Sigmoid colon (tissue), 7 donors: ENCODE measurements around the gene ABLIM2. TPM values are rescaled to one million over a fixed set of nuclear protein-coding genes. Genes with fewer than 3 reads are reported as not detected.

ENCODE experiments used
- DNase-seq: peaks from one replicate; pipeline ENCODE4 v3.0.0-alpha.2; 2019
- H3K27ac ChIP-seq, 4 donors: fragments of 200-600 bp; sonication (generic); one replicate each; pipeline ENCODE4 v1.5.1; 2016 to 2019; ENCODE audit warnings: mild to moderate bottlenecking in 1 of 4
- H3K27me3 ChIP-seq, 3 donors: fragments of 200-600 bp; sonication (generic); one replicate each; pipeline ENCODE4 v1.5.1; 2019; ENCODE audit warnings: mild to moderate bottlenecking in 1 of 3
- H3K36me3 ChIP-seq, 4 donors: fragments of 200-600 bp; sonication (generic); one replicate each; pipeline ENCODE4 v1.5.1; 2016 to 2019
- H3K4me1 ChIP-seq, 4 donors: fragments of 200-600 bp; sonication (generic); one replicate each; pipeline ENCODE4 v1.5.1; 2017 to 2019
- H3K4me3 ChIP-seq, 4 donors: fragments of 200-600 bp; sonication (generic); one replicate each; pipeline ENCODE4 v1.5.1; 2017 to 2019; ENCODE audit warnings: mild to moderate bottlenecking in 2 of 4, moderate library complexity in 1 of 4
- H3K9me3 ChIP-seq, 4 donors: fragments of 200-600 bp in 3 of 4; sonication (generic) in 3 of 4; one replicate each; pipeline versions ENCODE4 v1.5.1 to v1.6.1; 2013 to 2019
- EP300 ChIP-seq, 4 donors: sonication (generic); formaldehyde crosslinking; IDR thresholded peaks; one replicate each; pipeline ENCODE4 v1.6.1; 2017; ENCODE audit warnings: antibody characterized with exemption in 4 of 4
- POLR2A ChIP-seq, 2 donors: fragments of 450-650 bp; IDR thresholded peaks; one replicate each; pipeline ENCODE4 v1.6.1; 2016; ENCODE audit warnings: antibody characterized with exemption in 2 of 2, mild to moderate bottlenecking in 2 of 2, moderate library complexity in 2 of 2
- POLR2AphosphoS5 ChIP-seq, 4 donors: sonication (generic); formaldehyde crosslinking; IDR thresholded peaks; one replicate each; pipeline ENCODE4 v1.6.1; 2017; ENCODE audit warnings: antibody characterized with exemption in 4 of 4
- WGBS, 2 donors: extraction: QIAGEN DNeasy Blood & Tissue Kit; methylation state at CpG; one replicate each; pipeline ENCODE4 v1.1.7; 2013; 5-methylcytosine and 5-hydroxymethylcytosine counted together
- intact Hi-C: fragments of 100-400 bp; cut with DNase I; formaldehyde crosslinking; loops from one replicate; pipeline ENCODE4 v1.15.1; 2023
- polyA plus RNA-seq, 3 donors: library from polyadenylated mRNA; stranded (reverse); fragments of 200-250 nt; gene quantifications; one replicate each; pipeline ENCODE4 v1.2.3, GENCODE V29; 2013
- total RNA-seq, 4 donors: library from RNA; depleted of rRNA; stranded (reverse); fragments of >200 nt; gene quantifications; one replicate each; pipeline ENCODE4 v1.1.0, GENCODE V29; 2016
- TF ChIP-seq, protein P1 (sequence below), 4 experiments: fragments of 450-650 bp in 3 of 4; fragments of 200-600 bp in 1 of 4; IDR thresholded peaks; one replicate each; pipeline ENCODE4 v1.5.1; 2016 to 2019; ENCODE audit warnings: antibody characterized with exemption in 4 of 4, mild to moderate bottlenecking in 3 of 4, moderate library complexity in 2 of 4
- donor health status: healthy with polysubstance abuse.
- donor health status: Bipolar disorder and iron deficiency.
- donor health status: healthy.

The ABLIM2 gene
- total and polyA plus RNA-seq, 7 donors, result 3.1 to 15.0 (median 7.4) TPM

DNA sequence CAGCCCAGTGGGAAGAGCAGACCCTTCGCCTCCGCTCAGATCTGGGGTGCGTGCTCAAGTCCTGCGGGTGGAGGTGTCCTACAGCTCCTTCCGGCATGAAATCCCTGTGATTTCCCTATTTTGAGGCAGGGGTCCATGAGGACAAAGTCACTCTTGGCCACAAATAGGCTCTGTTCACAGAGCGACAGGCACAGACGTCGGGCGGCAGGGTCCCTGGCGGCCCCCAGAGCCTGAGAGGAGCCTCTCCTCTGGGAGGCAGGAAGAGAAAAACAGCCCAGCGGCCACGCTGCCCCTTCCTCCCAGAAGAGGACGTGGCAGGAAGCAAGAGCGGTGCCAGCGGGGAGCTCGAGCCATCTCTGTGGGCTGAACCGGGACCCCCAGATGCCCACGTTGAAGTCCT, 38.7 kb downstream of the ABLIM2 start:
- intact Hi-C loops, result no loop called here
- no peaks in the 10 kb centered on the region for H3K9me3 ChIP-seq
- no peak overlapping the region for H3K4me3 ChIP-seq
- no peaks in the 10 kb centered on the region for H3K36me3 ChIP-seq
- peaks cover 0 to 8% (median 4%) of the 10 kb centered on the region in 4 donors for H3K4me1 ChIP-seq
- TF ChIP-seq POLR2A (IDR thresholded peaks at IDR 0.05), result no peak
- no peak for TF ChIP-seq POLR2AphosphoS5 (IDR thresholded peaks at IDR 0.05)
- TF ChIP-seq, protein P1, sequence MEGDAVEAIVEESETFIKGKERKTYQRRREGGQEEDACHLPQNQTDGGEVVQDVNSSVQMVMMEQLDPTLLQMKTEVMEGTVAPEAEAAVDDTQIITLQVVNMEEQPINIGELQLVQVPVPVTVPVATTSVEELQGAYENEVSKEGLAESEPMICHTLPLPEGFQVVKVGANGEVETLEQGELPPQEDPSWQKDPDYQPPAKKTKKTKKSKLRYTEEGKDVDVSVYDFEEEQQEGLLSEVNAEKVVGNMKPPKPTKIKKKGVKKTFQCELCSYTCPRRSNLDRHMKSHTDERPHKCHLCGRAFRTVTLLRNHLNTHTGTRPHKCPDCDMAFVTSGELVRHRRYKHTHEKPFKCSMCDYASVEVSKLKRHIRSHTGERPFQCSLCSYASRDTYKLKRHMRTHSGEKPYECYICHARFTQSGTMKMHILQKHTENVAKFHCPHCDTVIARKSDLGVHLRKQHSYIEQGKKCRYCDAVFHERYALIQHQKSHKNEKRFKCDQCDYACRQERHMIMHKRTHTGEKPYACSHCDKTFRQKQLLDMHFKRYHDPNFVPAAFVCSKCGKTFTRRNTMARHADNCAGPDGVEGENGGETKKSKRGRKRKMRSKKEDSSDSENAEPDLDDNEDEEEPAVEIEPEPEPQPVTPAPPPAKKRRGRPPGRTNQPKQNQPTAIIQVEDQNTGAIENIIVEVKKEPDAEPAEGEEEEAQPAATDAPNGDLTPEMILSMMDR (IDR thresholded peaks at IDR 0.05), result no peak
- no peak for TF ChIP-seq EP300 (IDR thresholded peaks at IDR 0.05)
- no peak overlapping the region for H3K27ac ChIP-seq
- H3K27me3 ChIP-seq, result no peaks in the 10 kb centered on the region
- DNase-seq, result no peak
- 82 to 91% methylated on average over 18 of the region's 18 CpGs for WGBS, 2 donors

GRCh38 chr4:8118531-8118930, 40.1 kb downstream of the ABLIM2 start:
- H3K36me3 ChIP-seq, result no peaks in the 10 kb centered on the region
- intact Hi-C loops, result no loop called here
- no peak for DNase-seq
- peaks cover 0 to 8% (median 4%) of the 10 kb centered on the region in 4 donors for H3K4me1 ChIP-seq
- H3K27ac ChIP-seq, result no peak overlapping the region
- no peaks in the 10 kb centered on the region for H3K27me3 ChIP-seq
- no peaks in the 10 kb centered on the region for H3K9me3 ChIP-seq
- WGBS, 2 donors, result 95% methylated on average over 6 of the region's 6 CpGs
- no peak overlapping the region for H3K4me3 ChIP-seq
- TF ChIP-seq EP300 (IDR thresholded peaks at IDR 0.05) (no peak), POLR2AphosphoS5 (IDR thresholded peaks at IDR 0.05) (no peak), POLR2A (IDR thresholded peaks at IDR 0.05) (no peak)
- TF ChIP-seq, protein P1 (IDR thresholded peaks at IDR 0.05), result no peak

- intact Hi-C loops, result no loop called here
- no peaks in the 10 kb centered on the region for H3K27me3 ChIP-seq
- H3K36me3 ChIP-seq, result no peaks in the 10 kb centered on the region
- 84 to 86% methylated on average over 6 of the region's 6 CpGs for WGBS, 2 donors
- H3K4me3 ChIP-seq, result no peak overlapping the region
- no peaks in the 10 kb centered on the region for H3K9me3 ChIP-seq
- peaks cover 0 to 8% (median 4%) of the 10 kb centered on the region in 4 donors for H3K4me1 ChIP-seq
- DNase-seq, result no peak
- TF ChIP-seq, protein P1 (IDR thresholded peaks at IDR 0.05), result no peak
- no peak for TF ChIP-seq EP300 (IDR thresholded peaks at IDR 0.05)
- TF ChIP-seq POLR2A (IDR thresholded peaks at IDR 0.05), result no peak
- no peak for TF ChIP-seq POLR2AphosphoS5 (IDR thresholded peaks at IDR 0.05)
- H3K27ac ChIP-seq, result no peak overlapping the region
Observed at GRCh38 chr4:8118035-8118434, 40.6 kb downstream of the ABLIM2 start.

GRCh38 chr4:8117278-8117682, 41.3 kb downstream of the ABLIM2 start:
- Histone ChIP-seq H3K27ac (no peak overlapping the region), H3K27me3 (no peaks in the 10 kb centered on the region), H3K4me3 (no peak overlapping the region), H3K9me3 (no peaks in the 10 kb centered on the region), H3K36me3 (no peaks in the 10 kb centered on the region), H3K4me1 (peaks cover 0 to 8% (median 4%) of the 10 kb centered on the region in 4 donors)
- 48 to 61% methylated on average over 4 of the region's 4 CpGs for WGBS, 2 donors
- no peak for DNase-seq
- no peak for TF ChIP-seq POLR2AphosphoS5 (IDR thresholded peaks at IDR 0.05)
- no peak for TF ChIP-seq EP300 (IDR thresholded peaks at IDR 0.05)
- TF ChIP-seq, protein P1 (IDR thresholded peaks at IDR 0.05), result no peak
- TF ChIP-seq POLR2A (IDR thresholded peaks at IDR 0.05), result no peak
- intact Hi-C loops, result no loop called here

DNA sequence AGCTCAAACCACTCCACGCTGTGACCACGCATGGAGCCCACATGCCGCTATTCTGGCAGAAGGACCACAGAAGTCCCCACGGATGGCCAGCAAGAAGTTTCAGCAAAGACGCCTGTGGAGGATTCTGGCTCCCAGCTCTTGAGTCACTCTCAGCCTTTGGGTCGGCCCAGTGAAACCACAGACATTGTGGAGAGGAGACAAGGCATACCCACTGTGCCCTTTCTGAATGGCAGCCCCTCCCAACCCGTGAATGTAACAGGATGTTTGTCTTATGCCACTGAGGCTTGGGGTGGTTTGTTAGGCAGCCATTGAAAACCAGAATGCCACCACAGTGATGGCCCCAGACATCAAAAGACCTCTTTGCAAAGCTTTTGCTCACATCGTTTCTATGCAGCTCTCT, 42.7 kb downstream of the ABLIM2 start:
- no peaks in the 10 kb centered on the region for H3K9me3 ChIP-seq
- no peak overlapping the region for H3K4me3 ChIP-seq
- H3K27me3 ChIP-seq, result no peaks in the 10 kb centered on the region
- no peak for DNase-seq
- peaks cover 0 to 8% (median 4%) of the 10 kb centered on the region in 4 donors for H3K4me1 ChIP-seq
- intact Hi-C loops, result no loop called here
- WGBS, 2 donors, result 76 to 83% methylated on average over 8 of the region's 8 CpGs
- H3K27ac ChIP-seq, result no peak overlapping the region
- no peaks in the 10 kb centered on the region for H3K36me3 ChIP-seq
- TF ChIP-seq, protein P1 (IDR thresholded peaks at IDR 0.05), result no peak
- TF ChIP-seq EP300 (IDR thresholded peaks at IDR 0.05) (no peak), POLR2AphosphoS5 (IDR thresholded peaks at IDR 0.05) (no peak), POLR2A (IDR thresholded peaks at IDR 0.05) (no peak)
